Peyer's patch (tissue), 4 donors: ENCODE results near the gene PI4KA. TPM values are rescaled to one million over a fixed set of nuclear protein-coding genes. Genes with fewer than 3 reads are reported as not detected.
"Not testable (repeated sequence)": the region's sequence is repeated elsewhere in the genome, so short reads cannot be mapped to it uniquely, and the experiment has no call there.

Source experiments
- DNase-seq, 3 donors: peaks; one replicate each; pipeline ENCODE4 v3.0.0-alpha.2; 2017 to 2019
- H3K27ac ChIP-seq, 4 donors: fragments of 200-600 bp; sonication (generic); one replicate each; pipeline ENCODE4 v1.5.1; 2016 to 2019
- H3K27me3 ChIP-seq, 2 donors: fragments of 200-600 bp; sonication (generic); one replicate each; pipeline ENCODE4 v1.5.1; 2019
- H3K36me3 ChIP-seq, 3 donors: fragments of 200-600 bp; sonication (generic); one replicate each; pipeline ENCODE4 v1.5.1; 2016 to 2019
- H3K4me1 ChIP-seq, 4 donors: fragments of 200-600 bp; sonication (generic); one replicate each; pipeline ENCODE4 v1.5.1; 2016 to 2019
- H3K4me3 ChIP-seq, 4 donors: fragments of 200-600 bp; sonication (generic); 1 replicate in 3 of 4; 2 replicates in 1 of 4; pipeline ENCODE4 v1.5.1; 2016 to 2019; ENCODE audit warnings: mild to moderate bottlenecking in 1 of 4
- H3K9me3 ChIP-seq, 4 donors: fragments of 200-600 bp; sonication (generic); one replicate each; pipeline ENCODE4 v1.5.1; 2016 to 2019; ENCODE audit warnings: mild to moderate bottlenecking in 1 of 4
- CTCF ChIP-seq, 6 experiments: fragments of 450-650 bp in 4 of 6; fragments of 200-600 bp in 2 of 6; sonication (generic) in 1 of 6; IDR thresholded peaks; one replicate each; pipeline ENCODE4 v1.5.1; 2017 to 2019; ENCODE audit warnings: antibody characterized with exemption in 6 of 6, mild to moderate bottlenecking in 3 of 6, moderate library complexity in 1 of 6
- POLR2A ChIP-seq, 2 donors: fragments of 450-650 bp; IDR thresholded peaks; one replicate each; pipeline ENCODE4 v1.5.1; 2017; ENCODE audit warnings: antibody characterized with exemption in 2 of 2, mild to moderate bottlenecking in 2 of 2, moderate library complexity in 2 of 2
- total RNA-seq, 4 donors: library from RNA; depleted of rRNA; stranded (reverse); fragments of >200 nt; gene quantifications; one replicate each; pipeline ENCODE4 v1.1.0, GENCODE V29; 2016

Gene PI4KA
- total RNA-seq, 4 donors from 2014 or later, result 99.7 to 184 (median 161) TPM

GRCh38 chr22:20666560-20666959 lies 192.1 kb downstream of the PI4KA start:
- no peak overlapping the region for H3K27ac ChIP-seq
- DNase-seq, result no peak
- H3K27me3 ChIP-seq, result peaks cover 0 to 7% of the 10 kb centered on the region in 2 donors
- peaks cover 0 to 3% (median 0%) of the 10 kb centered on the region in 4 donors for H3K4me1 ChIP-seq
- no peak overlapping the region for H3K4me3 ChIP-seq
- no peak for TF ChIP-seq POLR2A (IDR thresholded peaks at IDR 0.05)
- TF ChIP-seq CTCF (IDR thresholded peaks at IDR 0.05), result no peak
- no peaks in the 10 kb centered on the region for H3K36me3 ChIP-seq
- H3K9me3 ChIP-seq, result peaks cover 0 to 6% (median 0%) of the 10 kb centered on the region in 4 donors

GRCh38 chr22:20664594-20664959 lies 194.0 kb downstream of the PI4KA start:
- DNase-seq, result no peak
- Histone ChIP-seq H3K36me3 (no peaks in the 10 kb centered on the region), H3K4me3 (no peak overlapping the region), H3K9me3 (peaks cover 0 to 6% (median 0%) of the 10 kb centered on the region in 4 donors), H3K4me1 (no peaks in the 10 kb centered on the region), H3K27me3 (no peaks in the 10 kb centered on the region), H3K27ac (no peak overlapping the region)
- TF ChIP-seq CTCF (IDR thresholded peaks at IDR 0.05) (no peak), POLR2A (IDR thresholded peaks at IDR 0.05) (no peak)

- Histone ChIP-seq H3K27ac (no peak overlapping the region), H3K9me3 (peaks cover 0 to 6% (median 0%) of the 10 kb centered on the region in 4 donors), H3K4me1 (no peaks in the 10 kb centered on the region), H3K27me3 (no peaks in the 10 kb centered on the region), H3K36me3 (no peaks in the 10 kb centered on the region), H3K4me3 (no peak overlapping the region)
- TF ChIP-seq CTCF (IDR thresholded peaks at IDR 0.05), result no peak
- TF ChIP-seq POLR2A (IDR thresholded peaks at IDR 0.05), result no peak
- DNase-seq, result no peak
Measured at GRCh38 chr22:20663941-20664593, 194.5 kb downstream of the PI4KA start.

GRCh38 chr22:20663137-20663828 lies 195.3 kb downstream of the PI4KA start:
- H3K4me3 ChIP-seq, result no peak overlapping the region
- no peak for DNase-seq

GRCh38 chr22:20662524-20663036 lies 196.0 kb downstream of the PI4KA start:
- not testable (repeated sequence) for H3K9me3 ChIP-seq, H3K27me3 ChIP-seq, H3K4me3 ChIP-seq, H3K27ac ChIP-seq, DNase-seq, H3K36me3 ChIP-seq, H3K4me1 ChIP-seq

More at GRCh38 chr22:20663137-20663828, 195.3 kb downstream of the PI4KA start:
- no peak for TF ChIP-seq POLR2A (IDR thresholded peaks at IDR 0.05)
- no peak for TF ChIP-seq CTCF (IDR thresholded peaks at IDR 0.05)
- Histone ChIP-seq H3K27ac (no peak overlapping the region), H3K4me1 (no peaks in the 10 kb centered on the region), H3K9me3 (peaks cover 0 to 6% (median 0%) of the 10 kb centered on the region in 4 donors), H3K27me3 (no peaks in the 10 kb centered on the region), H3K36me3 (no peaks in the 10 kb centered on the region)

GRCh38 chr22:20661473-20661872 lies 197.1 kb downstream of the PI4KA start:
- no peaks in the 10 kb centered on the region for H3K27me3 ChIP-seq
- H3K4me3 ChIP-seq, result no peak overlapping the region
- DNase-seq, result no peak
- H3K36me3 ChIP-seq, result no peaks in the 10 kb centered on the region
- no peak for TF ChIP-seq POLR2A (IDR thresholded peaks at IDR 0.05)
- TF ChIP-seq CTCF (IDR thresholded peaks at IDR 0.05), result no peak
- H3K4me1 ChIP-seq, result no peaks in the 10 kb centered on the region
- H3K27ac ChIP-seq, result no peak overlapping the region
- H3K9me3 ChIP-seq, result peaks cover 0 to 6% (median 0%) of the 10 kb centered on the region in 4 donors
